Tibial artery (tissue), 4 donors: ENCODE data around the gene RSBN1L.

Source experiments
- DNase-seq, 2 donors: peaks; one replicate each; pipeline ENCODE4 v3.0.0-alpha.2; 2019
- H3K27ac ChIP-seq, 2 donors: fragments of 200-600 bp; sonication (generic) in 1 of 2; 1 replicate in 1 of 2; 2 replicates in 1 of 2; pipeline ENCODE4 v1.5.1; 2018 to 2019; ENCODE audit warnings: mild to moderate bottlenecking in 1 of 2
- H3K27me3 ChIP-seq, 2 donors: fragments of 200-600 bp; sonication (generic) in 1 of 2; one replicate each; pipeline versions ENCODE4 v1.5.1 to v1.6.0; 2016 to 2019
- H3K36me3 ChIP-seq, 3 donors: fragments of 200-600 bp; sonication (generic) in 2 of 3; one replicate each; pipeline ENCODE4 v1.5.1; 2016 to 2019; ENCODE audit warnings: mild to moderate bottlenecking in 2 of 3
- H3K4me1 ChIP-seq, 4 donors: fragments of 200-600 bp; sonication (generic) in 2 of 4; 1 replicate in 3 of 4; 2 replicates in 1 of 4; pipeline ENCODE4 v1.5.1; 2016 to 2019
- H3K4me3 ChIP-seq, 2 donors: fragments of 200-600 bp; sonication (generic) in 1 of 2; 1 replicate in 1 of 2; 2 replicates in 1 of 2; pipeline ENCODE4 v1.5.1; 2018 to 2019; ENCODE audit warnings: mild to moderate bottlenecking in 2 of 2
- H3K9me3 ChIP-seq, 3 donors: fragments of 200-600 bp; sonication (generic) in 1 of 3; one replicate each; pipeline ENCODE4 v1.5.1; 2016 to 2019
- CTCF ChIP-seq, 2 experiments: fragments of 200-600 bp in 1 of 2; fragments of 450-650 bp in 1 of 2; IDR thresholded peaks; one replicate each; pipeline ENCODE4 v1.5.1; 2017 to 2019; ENCODE audit warnings: antibody characterized with exemption in 2 of 2, mild to moderate bottlenecking in 1 of 2, moderate library complexity in 1 of 2
- intact Hi-C: fragments of 100-400 bp; cut with DNase I; formaldehyde crosslinking; loops from one replicate; pipeline ENCODE4 v1.15.0; 2023; ENCODE audit warnings: low total_unique reads

Gene RSBN1L

GRCh38 chr7:77827999-77828398 lies 131.7 kb downstream of the RSBN1L start:
- Histone ChIP-seq H3K4me1 (peaks cover 0 to 17% (median 0%) of the 10 kb centered on the region in 4 donors), H3K27ac (no peak overlapping the region), H3K4me3 (no peak overlapping the region), H3K27me3 (no peaks in the 10 kb centered on the region), H3K9me3 (peaks cover 0 to 11% (median 0%) of the 10 kb centered on the region in 3 donors), H3K36me3 (no peaks in the 10 kb centered on the region)
- intact Hi-C loops: no loop called here
- no peak for DNase-seq
- no peak for TF ChIP-seq CTCF (IDR thresholded peaks at IDR 0.05)

GRCh38 chr7:77830649-77831355 lies 134.5 kb downstream of the RSBN1L start:
- TF ChIP-seq CTCF (IDR thresholded peaks at IDR 0.05): no peak
- H3K4me1 ChIP-seq: peaks cover 0 to 16% (median 2%) of the 10 kb centered on the region in 4 donors
- H3K36me3 ChIP-seq: no peaks in the 10 kb centered on the region
- H3K4me3 ChIP-seq: no peak overlapping the region
- H3K9me3 ChIP-seq: peaks cover 0 to 7% (median 0%) of the 10 kb centered on the region in 3 donors
- DNase-seq: no peak
- intact Hi-C loops: no loop called here
- no peak overlapping the region for H3K27ac ChIP-seq
- no peaks in the 10 kb centered on the region for H3K27me3 ChIP-seq

- H3K4me3 ChIP-seq: no peak overlapping the region
- H3K27ac ChIP-seq: no peak overlapping the region
- peaks cover 0 to 3% (median 0%) of the 10 kb centered on the region in 3 donors for H3K9me3 ChIP-seq
- H3K36me3 ChIP-seq: no peaks in the 10 kb centered on the region
- no peaks in the 10 kb centered on the region for H3K27me3 ChIP-seq
- no peak for TF ChIP-seq CTCF (IDR thresholded peaks at IDR 0.05)
- DNase-seq: no peak
- H3K4me1 ChIP-seq: peaks cover 0 to 16% (median 2%) of the 10 kb centered on the region in 4 donors
- intact Hi-C loops: no loop called here
Measured at GRCh38 chr7:77831481-77831880, 135.2 kb downstream of the RSBN1L start.

- H3K27me3 ChIP-seq: no peaks in the 10 kb centered on the region
- DNase-seq: no peak
- TF ChIP-seq CTCF (IDR thresholded peaks at IDR 0.05): no peak
- H3K36me3 ChIP-seq: no peaks in the 10 kb centered on the region
- intact Hi-C loops: no loop called here
- H3K4me3 ChIP-seq: no peak overlapping the region
- peaks cover 0 to 17% (median 2%) of the 10 kb centered on the region in 4 donors for H3K4me1 ChIP-seq
- H3K9me3 ChIP-seq: no peaks in the 10 kb centered on the region
- no peak overlapping the region for H3K27ac ChIP-seq
Measured at GRCh38 chr7:77831953-77832352, 135.7 kb downstream of the RSBN1L start.
